WERI-Rb-1 (cell line): ENCODE results near the gene APEX1.

ENCODE experiments used
- DNase-seq: peaks from one replicate; pipeline ENCODE4 v3.0.0-alpha.2; 2020
- H3K27ac ChIP-seq: fragments of 250-450 bp; sonication (Bioruptor Pico); 2 replicates; pipeline ENCODE4 v1.5.1; 2020; ENCODE audit warnings: mild to moderate bottlenecking, moderate library complexity
- H3K27me3 ChIP-seq: fragments of 250-450 bp; sonication (Bioruptor Pico); 2 replicates; pipeline ENCODE4 v1.5.1; 2021; ENCODE audit warnings: mild to moderate bottlenecking, low read depth, moderate library complexity; ENCODE audit not compliant: insufficient read depth, severe bottlenecking
- H3K36me3 ChIP-seq: fragments of 250-450 bp; sonication (Bioruptor Pico); 2 replicates; pipeline ENCODE4 v1.5.1; 2020; ENCODE audit warnings: mild to moderate bottlenecking, moderate library complexity
- H3K4me3 ChIP-seq: 2 replicates; pipeline ENCODE4 v1.5.1; 2011; ENCODE audit warnings: low read depth, mild to moderate bottlenecking, control low read depth, low read length
- H3K9me3 ChIP-seq: fragments of 250-450 bp; sonication (Bioruptor Pico); 2 replicates; pipeline ENCODE4 v1.5.1; 2021; ENCODE audit warnings: mild to moderate bottlenecking, moderate library complexity; ENCODE audit not compliant: severe bottlenecking
- TF ChIP-seq, protein P1 (sequence below): IDR thresholded peaks from 2 replicates; pipeline ENCODE4 v1.5.1; 2011; ENCODE audit warnings: low read depth, mild to moderate bottlenecking, control low read depth, inconsistent platforms, low read length

Gene APEX1

DNA sequence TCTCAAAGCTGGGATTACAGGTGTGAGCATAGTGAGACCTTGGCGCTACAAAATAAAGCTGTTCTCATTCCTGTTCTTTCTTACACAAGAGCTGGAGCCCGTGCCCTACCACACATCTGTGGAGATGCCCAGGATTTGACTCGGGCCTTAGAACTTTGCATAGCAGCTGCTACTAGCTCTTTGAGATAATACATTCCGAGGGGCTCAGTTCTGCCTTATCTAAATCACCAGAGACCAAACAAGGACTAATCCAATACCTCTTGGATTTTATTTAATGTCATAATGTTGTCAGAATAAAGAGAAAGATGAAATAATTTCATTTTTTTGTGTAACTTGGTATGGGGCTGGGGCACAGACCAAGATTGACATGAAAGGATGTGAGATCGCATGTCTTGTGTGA lies 21.8 kb downstream of the APEX1 start:
- no peak for DNase-seq
- TF ChIP-seq, protein P1, sequence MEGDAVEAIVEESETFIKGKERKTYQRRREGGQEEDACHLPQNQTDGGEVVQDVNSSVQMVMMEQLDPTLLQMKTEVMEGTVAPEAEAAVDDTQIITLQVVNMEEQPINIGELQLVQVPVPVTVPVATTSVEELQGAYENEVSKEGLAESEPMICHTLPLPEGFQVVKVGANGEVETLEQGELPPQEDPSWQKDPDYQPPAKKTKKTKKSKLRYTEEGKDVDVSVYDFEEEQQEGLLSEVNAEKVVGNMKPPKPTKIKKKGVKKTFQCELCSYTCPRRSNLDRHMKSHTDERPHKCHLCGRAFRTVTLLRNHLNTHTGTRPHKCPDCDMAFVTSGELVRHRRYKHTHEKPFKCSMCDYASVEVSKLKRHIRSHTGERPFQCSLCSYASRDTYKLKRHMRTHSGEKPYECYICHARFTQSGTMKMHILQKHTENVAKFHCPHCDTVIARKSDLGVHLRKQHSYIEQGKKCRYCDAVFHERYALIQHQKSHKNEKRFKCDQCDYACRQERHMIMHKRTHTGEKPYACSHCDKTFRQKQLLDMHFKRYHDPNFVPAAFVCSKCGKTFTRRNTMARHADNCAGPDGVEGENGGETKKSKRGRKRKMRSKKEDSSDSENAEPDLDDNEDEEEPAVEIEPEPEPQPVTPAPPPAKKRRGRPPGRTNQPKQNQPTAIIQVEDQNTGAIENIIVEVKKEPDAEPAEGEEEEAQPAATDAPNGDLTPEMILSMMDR: no peak
- H3K36me3 ChIP-seq: peaks cover 55% of the 10 kb centered on the region
- H3K9me3 ChIP-seq: no peaks in the 10 kb centered on the region
- H3K27ac ChIP-seq: no peak overlapping the region
- no peak overlapping the region for H3K4me3 ChIP-seq
- H3K27me3 ChIP-seq: no peaks in the 10 kb centered on the region

GRCh38 chr14:20477211-20477876 lies 22.3 kb downstream of the APEX1 start:
- no peaks in the 10 kb centered on the region for H3K27me3 ChIP-seq
- H3K36me3 ChIP-seq: peaks cover 53% of the 10 kb centered on the region
- H3K9me3 ChIP-seq: no peaks in the 10 kb centered on the region
- no peak overlapping the region for H3K27ac ChIP-seq
- no peak for DNase-seq
- no peak overlapping the region for H3K4me3 ChIP-seq
- TF ChIP-seq, protein P1: no peak

DNA sequence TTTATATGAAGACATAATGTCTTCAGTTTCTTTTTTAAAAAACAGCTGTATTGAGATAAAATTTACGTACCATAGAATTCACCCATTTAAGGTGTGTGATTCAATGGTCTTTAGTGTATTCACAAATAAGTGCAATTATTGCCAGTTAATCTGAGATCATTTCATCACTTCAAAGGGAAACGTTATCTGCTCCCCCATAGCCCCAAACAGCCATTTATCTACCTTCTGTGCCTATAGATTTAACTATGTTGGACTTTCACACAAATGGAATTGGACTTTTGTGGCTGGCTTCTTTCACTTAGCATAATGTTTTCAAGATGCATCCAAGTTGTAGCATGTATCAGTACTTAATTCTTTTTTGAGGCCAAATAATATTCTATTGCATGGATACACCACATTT lies 23.9 kb downstream of the APEX1 start:
- Histone ChIP-seq H3K27me3 (no peaks in the 10 kb centered on the region), H3K9me3 (no peaks in the 10 kb centered on the region), H3K4me3 (no peak overlapping the region), H3K36me3 (peaks cover 41% of the 10 kb centered on the region), H3K27ac (no peak overlapping the region)
- TF ChIP-seq, protein P1: no peak
- no peak for DNase-seq

DNA sequence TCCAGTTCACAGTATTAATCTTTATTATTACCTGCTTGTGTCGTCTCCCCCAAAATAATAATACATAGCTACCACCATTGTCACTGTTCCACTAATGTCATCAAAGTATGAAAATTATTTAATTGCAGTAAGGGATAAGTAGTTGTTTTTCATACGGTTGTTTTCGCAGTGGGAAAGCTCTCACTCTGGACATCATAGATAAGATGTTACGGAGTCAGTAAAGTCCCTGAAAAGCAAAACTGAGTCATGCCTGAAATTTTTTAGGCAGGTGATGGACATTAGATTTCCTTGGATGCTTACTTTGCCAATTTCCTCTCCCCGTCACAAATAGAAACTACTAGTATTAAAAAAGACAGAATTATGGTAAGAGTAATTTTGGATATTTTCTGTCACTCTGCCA lies 27.4 kb downstream of the APEX1 start:
- TF ChIP-seq, protein P1: no peak
- Histone ChIP-seq H3K9me3 (no peaks in the 10 kb centered on the region), H3K27ac (no peak overlapping the region), H3K36me3 (peaks cover 6% of the 10 kb centered on the region), H3K27me3 (no peaks in the 10 kb centered on the region), H3K4me3 (no peak overlapping the region)
- DNase-seq: no peak

GRCh38 chr14:20485900-20486299 lies 30.9 kb downstream of the APEX1 start:
- no peaks in the 10 kb centered on the region for H3K27me3 ChIP-seq
- H3K36me3 ChIP-seq: no peaks in the 10 kb centered on the region
- no peak for DNase-seq
- no peak overlapping the region for H3K4me3 ChIP-seq
- TF ChIP-seq, protein P1: no peak
- no peaks in the 10 kb centered on the region for H3K9me3 ChIP-seq
- no peak overlapping the region for H3K27ac ChIP-seq
